Stimulated activated CD4-positive, alpha-beta T cell treated with anti-CD3 and anti-CD28 coated beads, Interleukin-4, amount 100 ng/mL, for 4 hours (primary cell): ENCODE measurements around the gene EEF1AKMT3.

ENCODE experiments used
- DNase-seq, 2 experiments: peaks; one replicate each; pipeline ENCODE4 v3.0.0-alpha.2; 2020

Gene EEF1AKMT3

DNA sequence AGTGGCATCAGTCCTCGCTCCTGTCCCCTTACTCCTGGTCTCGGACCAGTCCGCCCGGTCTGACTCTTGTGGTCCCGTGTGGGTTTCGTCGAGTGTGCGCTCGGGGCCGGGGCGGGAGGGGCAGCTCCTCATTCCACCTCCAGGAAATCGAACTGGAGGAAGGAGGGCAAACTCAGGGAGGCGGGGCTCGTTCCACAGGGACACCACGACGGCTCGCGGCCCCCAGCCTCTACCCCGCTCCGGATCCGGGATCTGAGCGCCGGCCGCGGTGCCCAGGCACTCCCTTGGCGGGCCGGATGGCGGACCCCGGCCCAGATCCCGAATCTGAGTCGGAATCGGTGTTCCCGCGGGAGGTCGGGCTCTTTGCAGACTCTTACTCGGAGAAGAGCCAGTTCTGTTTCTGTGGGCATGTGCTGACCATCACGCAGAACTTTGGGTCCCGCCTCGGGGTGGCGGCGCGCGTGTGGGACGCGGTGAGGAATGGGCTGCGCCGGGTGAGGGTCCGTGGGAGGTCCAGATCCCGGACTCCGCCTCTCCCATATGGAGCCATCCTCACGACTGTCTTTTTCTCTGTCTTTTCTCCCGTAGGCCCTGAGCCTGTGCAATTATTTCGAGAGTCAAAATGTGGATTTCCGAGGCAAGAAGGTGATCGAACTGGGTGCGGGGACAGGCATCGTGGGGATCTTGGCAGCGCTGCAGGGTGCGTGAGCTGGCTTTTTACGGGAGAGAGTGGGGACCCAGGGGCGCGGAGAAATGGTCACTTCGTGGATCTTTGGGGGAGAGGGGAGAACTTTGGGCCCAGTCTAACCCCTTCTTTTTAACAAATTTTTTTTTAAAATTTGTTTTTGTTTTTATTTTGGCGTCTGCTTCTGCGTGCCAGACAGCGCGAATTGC, at the start of gene EEF1AKMT3:
Gene EEF1AKMT3, plus strand, starts transcription at position 186 of the 894 bp plus-strand sequence. Its CDS starts 111 bp downstream, at position 297.
- no peak for DNase-seq

DNA sequence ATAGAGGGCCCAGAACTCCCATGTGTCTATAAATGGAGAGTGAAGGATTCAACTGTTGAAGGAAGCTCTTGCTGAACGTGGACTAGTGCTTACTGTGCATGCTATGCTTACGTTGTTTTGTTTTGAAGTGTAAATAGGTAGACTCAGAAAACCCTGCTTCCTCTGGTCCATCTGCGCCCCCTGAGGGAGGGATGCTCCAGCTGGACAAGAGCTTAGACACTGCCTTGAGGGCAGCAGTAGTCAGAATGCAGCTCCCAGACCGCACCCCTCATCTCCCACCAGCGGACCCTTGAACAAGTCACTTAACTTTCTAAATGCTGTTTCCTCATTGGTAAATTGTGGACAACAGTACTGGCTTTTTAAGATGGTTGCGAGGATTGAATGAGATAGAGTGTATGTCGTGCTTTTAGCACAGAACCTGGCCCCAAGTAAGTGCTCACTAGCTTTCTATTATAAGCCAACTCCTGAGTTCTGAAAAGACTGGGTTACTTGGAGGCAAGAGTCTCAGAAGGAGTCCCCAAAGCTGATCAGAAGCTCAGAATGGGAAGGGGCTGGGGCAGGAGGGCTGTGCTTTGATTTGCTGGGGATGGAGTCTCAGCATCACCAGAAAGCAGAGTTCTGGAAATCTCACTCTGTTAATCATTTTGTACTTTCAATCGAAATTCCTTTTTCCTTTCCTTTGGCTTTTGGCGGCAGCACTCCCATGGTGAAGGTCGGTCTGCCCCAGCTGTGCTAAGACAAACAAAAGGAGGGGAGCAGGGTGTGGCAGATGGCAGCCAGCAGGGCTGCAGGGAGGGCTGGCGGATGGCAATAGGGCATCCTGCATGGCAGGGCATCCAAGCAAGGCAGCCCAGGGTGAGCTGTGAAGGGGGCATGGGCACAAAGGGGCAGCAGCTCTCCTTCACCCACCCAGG, 49.4 kb upstream of the EEF1AKMT3 start:
- no peak for DNase-seq

DNA sequence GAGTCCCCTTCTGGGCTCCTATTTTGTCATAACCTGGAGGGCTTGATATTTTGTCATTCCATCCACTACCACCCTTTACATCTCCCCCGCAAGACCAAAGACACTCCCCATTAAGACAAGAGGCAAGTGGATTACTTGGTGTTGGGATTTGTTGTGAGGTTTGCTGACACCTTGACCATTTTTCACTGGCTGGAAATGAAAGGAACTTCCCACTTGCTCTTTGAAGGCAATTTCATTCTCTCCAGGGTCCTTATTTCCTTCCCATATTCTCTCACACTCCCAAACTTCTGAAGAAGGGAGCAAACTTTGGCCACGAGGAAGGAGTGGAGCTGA, 48.8 kb upstream of the EEF1AKMT3 start:
- no peak for DNase-seq

DNA sequence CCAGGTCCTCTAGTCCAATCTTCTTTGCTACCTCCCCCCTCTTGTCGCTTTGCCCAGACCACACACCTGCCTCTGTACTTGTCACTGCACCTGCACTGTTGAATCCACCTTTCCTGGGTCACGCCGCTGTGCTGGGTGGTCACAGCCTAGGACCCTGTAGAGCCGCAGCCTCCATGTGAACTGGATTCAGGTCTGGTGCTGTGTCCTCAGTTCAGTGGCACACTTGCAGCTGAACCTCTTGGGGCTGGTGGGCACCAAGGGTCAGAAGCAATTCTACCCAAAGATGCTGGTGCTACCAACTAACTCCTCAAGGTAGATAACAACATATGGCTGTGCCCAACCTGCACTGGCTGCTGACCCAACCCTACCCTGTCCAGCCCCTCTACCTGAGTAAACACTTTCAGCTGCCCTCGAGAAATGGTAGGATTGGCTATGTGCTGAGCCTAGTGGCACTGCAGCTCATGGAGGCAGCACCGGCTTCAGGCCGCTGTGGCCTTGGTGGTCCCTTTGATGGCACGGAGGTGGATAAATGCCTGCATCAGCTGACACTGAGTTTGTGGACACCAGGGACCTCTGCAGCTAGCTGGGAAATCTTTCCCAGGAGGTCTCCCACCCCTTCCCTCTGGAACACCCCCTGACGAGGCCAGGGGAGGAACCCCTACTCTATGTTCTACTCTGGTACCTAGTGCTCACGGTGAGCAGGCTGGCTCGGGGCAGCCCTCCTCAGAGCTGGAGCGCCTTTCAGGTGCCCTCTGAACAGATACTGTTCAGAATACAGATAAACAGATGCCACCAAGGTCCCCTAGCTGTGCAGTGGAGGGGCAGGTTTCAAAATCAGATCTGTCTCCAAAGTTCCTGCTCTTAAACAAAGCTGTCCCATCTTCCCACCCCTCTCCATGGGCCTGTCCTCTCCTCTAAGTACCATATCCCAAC, 48.1 kb upstream of the EEF1AKMT3 start:
- no peak for DNase-seq

DNA sequence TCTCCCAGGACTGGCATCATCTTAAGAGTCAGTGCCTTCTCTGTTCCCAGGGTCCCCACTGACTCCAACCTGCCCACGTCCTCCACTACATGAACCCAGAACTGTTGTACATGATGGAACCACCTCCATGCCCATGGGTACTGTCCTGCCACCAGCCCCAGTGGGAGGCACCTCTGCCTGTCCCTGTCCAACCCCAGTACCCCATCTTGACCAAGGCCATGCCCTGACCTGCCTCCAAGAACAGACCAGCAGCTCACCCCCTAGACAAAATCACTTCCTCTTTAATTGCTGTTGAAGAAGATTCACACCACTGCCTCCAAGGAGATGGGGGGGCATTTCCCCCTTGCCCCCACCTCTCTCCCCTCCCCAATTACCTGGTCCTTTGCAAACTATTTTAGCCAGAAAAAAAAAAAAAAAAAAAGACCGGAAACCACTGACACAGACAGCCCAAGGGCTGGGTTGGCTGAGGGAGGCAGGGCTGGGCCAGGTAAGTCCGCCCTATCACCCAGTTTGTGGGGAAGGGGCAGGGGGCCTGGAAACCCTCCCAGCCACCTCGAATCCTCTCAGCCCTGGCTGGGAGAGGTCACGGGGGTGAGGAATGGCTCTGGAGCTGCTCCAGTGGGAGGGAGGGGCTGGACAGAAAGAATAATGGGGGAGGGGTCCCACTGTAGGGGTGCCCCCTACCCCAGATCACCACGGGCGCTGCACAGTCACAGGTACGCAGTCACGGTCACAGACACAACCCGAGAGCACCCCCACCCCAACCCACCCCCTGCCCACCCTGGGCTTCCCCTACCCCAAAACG, 47.3 kb upstream of the EEF1AKMT3 start:
- no peak for DNase-seq

DNA sequence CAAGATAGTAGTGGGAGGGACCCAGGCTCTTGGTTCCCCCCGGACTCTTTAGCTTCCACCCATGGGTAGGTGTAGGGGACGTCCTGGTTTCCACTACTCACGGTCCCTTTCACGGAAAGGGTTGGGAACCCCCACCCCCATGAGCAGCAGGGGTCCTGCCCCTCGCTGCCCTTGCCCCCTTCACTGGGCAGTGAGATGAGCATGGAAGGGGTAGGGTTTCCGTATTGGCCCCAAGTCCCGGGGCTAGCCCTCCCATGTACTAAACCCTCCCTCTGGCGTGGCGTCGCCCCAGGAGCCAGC, 46.6 kb upstream of the EEF1AKMT3 start:
- DNase-seq: no peak

DNA sequence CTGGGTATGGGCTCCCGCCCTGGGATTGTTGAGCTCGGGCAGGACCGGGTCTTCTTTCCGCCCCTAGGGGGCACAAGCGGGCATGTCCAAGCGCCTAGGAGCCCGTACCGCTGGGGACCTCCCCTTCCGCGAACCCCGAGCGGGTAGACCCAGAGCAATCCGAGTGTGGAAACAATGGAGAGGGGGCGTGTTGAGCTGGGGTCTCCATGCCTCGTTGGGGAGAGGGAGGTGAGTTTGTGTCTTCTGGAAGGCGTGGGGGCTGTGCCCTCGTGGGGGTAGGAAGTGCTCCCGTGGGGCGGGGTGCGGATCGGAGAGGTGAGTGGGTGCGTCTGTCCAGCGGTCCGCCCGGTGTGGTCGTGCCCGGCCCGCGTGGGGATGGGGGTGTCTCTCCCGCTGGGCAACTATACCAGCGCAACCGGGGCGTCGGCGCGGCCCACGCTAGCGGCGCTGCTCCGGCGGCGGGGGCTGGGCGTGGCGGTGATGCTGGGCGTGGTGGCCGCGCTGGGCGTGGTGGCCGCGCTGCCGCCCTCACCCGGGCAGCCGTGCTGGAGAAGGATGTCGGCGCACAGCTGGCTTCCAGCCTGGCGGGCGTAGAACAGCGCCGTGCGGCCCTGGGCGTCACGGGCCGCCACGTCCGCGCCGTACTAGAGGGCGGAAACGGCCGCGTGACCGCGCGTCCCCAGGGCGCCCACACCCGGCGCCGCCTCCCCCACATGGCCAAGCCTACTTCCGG, 46.1 kb upstream of the EEF1AKMT3 start:
- DNase-seq: no peak

DNA sequence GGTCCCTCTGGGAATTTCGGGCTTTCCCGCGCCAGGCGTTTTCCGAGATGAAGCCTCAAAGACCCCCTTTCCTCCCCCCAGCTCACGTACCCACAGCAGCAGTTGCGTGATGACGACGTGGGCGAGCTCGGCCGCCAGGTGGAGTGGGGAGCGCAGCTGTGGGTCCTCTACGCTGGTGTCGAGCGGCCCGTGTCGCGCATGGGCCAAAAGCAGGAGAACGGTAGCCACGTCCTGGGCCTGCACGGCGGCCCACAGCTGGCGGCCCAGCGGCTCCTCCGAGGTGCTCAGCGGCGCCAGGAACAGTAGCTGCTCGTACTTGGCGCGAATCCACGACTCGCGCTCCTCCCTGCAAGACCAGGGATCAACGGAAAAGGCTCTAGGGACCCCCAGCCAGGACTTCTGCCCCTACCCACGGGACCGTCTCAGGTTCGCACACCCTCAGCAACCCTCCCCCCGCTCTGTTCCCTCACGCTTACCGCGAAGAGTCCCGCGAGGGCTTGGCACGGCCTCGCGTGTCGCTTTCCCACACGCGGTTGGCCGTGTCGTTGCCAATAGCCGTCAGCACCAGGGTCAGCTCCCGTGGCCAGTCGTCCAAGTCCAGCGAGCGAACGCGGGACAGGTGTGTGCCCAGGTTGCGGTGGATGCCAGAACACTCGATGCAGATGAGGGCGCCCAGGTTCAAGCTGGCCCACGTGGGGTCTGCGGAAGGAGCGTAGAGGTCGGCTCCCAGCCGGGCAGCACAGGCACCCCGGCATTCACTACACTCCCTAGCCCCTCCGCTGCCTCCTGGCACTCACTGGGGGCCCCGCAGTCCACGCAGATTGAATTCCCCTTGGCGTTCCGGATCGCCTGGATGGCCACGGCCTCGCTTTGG, 45.3 kb upstream of the EEF1AKMT3 start:
- no peak for DNase-seq

DNA sequence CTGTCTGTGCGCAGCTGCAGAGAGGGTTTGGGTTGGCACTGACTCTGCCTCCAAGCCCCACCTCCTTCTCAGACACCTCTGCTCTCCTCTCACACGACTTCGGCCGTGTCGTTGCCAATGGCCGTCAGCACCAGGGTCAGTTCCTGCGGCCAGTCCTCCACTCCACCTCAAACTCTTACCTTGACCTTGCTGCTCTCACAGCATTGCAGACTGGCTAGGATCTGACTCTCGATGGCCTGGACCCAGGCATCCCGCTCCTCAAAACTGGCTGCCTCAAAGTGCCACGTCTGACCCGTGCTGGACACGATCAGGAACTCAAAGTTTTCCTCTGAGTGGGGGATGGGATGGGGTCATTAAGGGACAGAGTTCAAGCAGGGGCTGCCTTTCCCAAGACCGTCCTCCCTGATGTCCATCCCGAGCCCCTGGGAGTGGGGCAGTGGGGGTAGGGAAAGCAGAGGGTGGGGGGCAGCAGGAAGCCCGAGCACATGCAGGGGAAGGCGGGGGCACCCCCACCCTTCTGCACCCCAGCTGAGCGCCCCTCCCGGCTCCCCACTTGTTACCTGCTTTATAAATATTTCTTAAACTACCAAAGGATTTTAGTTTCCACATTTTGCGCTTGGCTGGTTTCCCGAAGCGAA, 44.5 kb upstream of the EEF1AKMT3 start:
- no peak for DNase-seq

DNA sequence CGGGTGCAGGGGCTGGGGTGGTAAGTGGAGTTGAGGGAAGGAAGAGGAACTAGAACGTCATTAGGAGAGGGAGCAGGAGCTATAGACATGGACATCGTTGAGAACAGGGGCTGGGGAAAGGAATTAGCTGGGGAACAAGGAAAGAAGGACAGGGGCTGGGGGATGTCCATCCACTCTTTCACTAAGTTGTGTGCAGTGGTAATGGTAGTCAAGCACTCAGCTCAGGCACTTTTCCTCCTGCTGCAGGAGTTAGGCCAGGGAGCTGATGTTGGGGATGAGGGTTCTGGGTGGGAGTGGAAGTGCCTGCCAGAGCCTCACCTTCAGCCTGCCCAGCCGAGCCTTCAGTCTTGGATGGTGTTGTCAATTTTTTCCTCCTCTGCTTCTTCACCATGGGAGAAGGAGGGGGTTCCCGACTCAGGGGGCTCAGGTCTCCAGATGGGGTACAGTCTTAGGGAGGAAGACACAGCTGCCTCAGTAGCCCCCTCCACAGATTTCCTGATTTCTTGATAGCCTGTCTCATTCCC, 43.0 kb upstream of the EEF1AKMT3 start:
- DNase-seq: no peak

DNA sequence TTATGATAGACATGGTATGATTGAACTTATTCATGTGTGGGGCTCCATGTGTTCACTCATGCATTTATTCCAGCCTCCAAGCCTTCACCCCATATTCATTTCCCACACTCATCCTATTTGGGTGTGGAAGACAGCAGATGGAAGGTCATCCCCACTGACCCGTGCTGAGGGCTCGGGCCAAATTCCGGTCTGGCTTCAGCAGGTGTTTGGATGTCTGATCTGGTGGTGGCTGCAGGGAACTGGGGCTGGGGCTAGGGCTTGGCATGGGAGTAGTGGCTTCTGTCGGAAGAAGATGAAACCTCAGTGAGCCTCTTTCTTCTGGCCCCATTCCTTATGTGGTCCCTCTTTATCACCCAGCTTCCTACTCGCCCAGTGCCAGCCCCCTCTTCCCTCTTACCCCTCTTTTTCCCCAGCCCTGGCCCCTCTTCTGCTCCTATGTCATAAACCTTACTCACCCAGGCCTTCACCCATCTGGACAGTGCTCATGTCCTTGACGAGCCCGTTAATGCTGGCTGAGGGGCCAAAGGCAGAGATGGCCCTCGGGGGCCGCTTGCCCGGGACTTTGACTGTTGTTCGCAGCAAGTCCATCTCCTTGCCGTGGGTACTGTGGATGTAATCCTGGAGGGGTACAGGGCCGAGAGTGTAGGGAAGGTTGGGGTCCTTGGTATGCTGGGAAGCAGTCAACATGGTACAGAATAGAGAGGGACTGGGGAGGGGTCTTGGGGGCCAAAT, 41.9 kb upstream of the EEF1AKMT3 start:
- no peak for DNase-seq

DNA sequence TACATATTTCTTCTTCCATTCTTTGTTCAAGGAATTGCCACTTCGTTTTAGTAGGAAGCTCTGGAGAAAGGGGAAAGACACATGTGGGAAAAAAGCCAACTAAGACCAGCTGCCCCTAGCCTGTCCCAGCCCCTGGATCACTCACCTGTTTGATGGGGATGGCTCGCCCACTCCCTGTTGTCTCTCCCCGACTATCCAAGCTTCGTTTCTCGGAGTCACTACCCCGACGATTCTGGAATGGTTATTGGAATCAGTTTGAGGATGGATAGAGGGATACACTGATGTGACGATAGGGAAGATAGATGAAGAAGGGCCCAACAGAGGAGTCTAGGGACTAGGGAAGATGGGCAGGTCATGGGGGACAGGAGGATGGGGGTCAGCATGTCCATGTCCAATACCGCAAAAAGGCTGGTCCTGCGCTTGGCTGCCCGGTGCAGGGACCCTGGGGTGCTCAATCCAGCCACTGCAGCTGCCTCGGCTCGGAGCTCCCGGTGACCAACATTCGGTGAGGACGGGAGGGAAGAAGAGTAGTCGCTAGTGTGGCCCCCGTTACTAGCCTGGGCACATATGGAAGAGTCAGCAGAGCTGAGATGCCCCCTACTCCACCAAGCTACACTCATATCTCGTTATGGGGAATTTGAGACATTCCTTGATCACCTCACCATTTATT, 40.9 kb upstream of the EEF1AKMT3 start:
- no peak for DNase-seq

DNA sequence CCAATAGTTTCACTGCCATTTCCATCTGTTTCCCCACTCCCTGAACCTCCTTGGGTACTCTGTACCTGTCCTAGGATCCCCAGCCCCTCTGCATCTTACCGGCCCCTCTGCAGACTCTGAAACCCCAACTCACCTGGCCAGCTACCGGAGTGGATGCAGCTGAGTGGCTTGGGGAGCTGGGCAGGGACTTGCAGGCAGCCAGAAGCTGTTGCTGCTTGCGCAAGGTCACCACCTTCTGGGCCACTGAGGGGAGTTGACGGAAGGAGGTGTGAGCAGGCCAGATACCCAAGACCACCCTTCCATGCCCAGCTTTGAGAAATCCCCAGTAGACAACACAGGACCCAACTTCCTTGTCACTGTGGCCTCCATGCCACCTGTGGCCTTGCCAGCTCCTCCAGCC, 40.1 kb upstream of the EEF1AKMT3 start:
- no peak for DNase-seq

DNA sequence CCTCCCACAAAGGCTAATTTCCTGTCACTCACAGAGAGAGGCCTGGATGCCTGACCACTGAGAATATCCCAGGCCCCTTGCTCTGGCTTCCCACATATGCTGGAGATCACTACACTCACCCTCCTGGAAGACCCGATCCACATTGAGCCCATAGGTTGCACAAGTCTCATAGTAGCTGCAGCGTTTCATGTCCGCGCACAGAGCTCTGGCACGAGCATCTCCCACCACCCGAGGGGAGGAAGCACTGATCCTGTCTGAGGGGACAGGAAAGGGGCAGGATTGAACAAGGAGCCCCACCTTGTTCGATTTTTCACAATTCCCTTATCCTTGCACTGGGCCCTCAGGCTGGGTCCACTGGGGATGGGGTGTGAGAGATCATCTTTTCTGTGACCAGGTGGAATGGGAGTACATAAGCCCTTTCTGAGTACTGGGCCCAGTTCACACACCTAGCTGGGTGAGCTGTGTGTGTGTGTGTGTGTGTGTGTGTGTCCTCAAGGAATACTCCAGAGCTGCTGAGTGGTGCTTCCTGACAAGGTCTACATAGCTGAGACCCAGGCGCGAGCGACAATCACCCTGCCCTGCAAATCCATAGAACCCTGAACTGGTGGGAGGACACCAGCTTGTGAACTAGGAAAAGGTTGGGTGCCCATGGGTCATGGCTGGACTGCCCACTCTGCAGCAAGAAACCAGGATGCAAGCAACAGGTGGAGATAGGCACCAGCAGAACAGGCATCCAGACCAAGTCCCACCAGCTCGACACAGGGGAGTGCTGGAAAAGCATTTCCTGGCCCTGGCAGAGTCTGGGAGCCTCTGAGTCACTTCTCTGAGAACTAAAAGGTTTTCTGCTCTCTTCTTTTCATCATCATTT, 39.5 kb upstream of the EEF1AKMT3 start:
- no peak for DNase-seq

DNA sequence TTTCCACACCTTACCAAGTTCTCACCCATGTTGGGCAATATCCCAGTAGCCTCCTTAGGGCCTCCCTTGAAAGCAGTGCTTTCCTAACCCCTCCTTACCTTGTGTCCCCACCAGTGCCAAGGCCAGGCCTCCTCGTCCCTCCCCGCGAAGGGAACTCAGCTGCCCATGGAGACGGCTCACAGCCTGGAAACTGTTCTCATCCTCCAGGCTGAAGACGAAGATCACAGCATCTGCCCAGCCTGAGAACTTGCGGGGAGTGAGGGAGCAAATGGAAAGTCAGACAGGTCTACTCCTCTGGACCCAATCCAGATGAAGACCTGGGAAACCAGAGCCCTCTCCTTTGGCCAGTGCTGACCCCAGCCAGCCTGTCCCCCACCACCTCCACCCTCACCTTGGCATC, 38.5 kb upstream of the EEF1AKMT3 start:
- no peak for DNase-seq

DNA sequence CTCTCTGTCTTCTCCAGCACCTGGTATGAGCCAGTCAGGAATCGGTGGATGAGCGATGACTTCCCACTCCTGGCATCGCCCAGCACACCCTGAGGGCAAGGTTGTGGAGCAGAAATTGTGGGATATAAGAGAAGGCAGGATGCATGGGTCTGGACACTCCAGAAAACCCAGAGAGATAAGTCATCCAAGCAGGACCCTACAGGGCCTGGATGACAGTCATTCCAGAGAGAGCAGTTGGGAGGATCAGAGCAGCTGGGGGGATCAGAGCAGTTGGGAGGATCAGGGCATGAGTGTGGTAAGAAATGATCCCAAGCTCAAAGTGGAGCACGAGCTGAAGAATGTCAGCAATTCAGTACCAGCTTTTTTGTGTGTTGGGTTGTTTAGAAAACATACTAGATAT, 37.8 kb upstream of the EEF1AKMT3 start:
- DNase-seq: no peak

DNA sequence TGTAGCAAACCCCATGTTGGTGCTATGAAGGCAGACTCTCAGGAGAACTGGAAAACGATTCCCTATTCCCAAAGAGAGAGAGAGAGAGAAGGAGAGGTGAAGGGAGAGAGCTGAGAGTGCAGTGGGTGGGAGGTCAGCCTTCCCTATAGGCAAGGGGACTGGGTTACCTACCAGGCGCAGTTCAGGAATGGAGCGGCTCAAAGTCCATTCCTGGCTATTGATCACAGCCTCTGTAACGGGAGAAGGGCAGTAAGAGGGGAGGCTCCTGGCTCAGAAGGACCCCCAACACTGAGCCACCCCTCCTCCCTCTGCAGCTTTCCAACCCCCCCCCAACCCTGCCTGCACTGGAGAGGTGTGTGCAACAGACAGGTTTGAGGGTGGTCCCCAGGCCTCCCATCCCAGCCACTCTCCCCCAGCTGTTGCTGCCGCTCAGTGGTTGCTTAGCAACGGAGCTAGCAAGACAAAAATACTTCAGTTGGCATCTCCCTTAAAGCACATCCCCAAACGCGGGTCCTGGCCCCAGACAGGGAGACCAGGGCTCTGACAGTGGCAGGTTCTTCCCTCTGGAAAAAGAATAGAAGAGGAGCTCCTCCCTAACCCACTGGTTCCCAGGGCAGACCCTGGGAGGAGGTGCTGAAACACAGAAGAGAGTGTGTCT, 37.1 kb upstream of the EEF1AKMT3 start:
- DNase-seq: no peak
